Measurements from ENCODE around the gene ZC3H13.

The ZC3H13 gene

GRCh38 chr13:46053162-46054012 lies 841 bp upstream of the ZC3H13 start:
- Histone ChIP-seq H3F3A (ENCODE audit: insufficient read depth) (peaks cover 9% of the 10 kb centered on the region), H3K9me3 (ENCODE audit: insufficient read depth, low read length) (no peaks in the 10 kb centered on the region), H3K9me2 (replicated peaks; ENCODE audit: insufficient read depth, low read length) (no peaks in the 10 kb centered on the region), H3K27ac (ENCODE audit: low read depth, low read length) (no peak overlapping the region), H3K4me3 (ENCODE audit: insufficient read depth, low read length, poor library complexity, severe bottlenecking) (peak overlapping the region; percentile 80), H3K4me2 (ENCODE audit: low read depth, low read length, poor library complexity, severe bottlenecking) (peak overlapping the region; percentile 96), H2AFZ (ENCODE audit: low read depth, low read length, severe bottlenecking) (peak overlapping the region; percentile 82), H4K20me1 (ENCODE audit: low read depth, low read length) (peaks cover 11% of the 10 kb centered on the region; the same call in 1 of the 2 replicates), H3K79me2 (ENCODE audit: insufficient read depth, low read length) (peaks cover 50% of the 10 kb centered on the region), H3K9ac (ENCODE audit: low read length) (peak overlapping the region; percentile 81), H3K36me3 (ENCODE audit: low read length) (no peaks in the 10 kb centered on the region), H3K27me3 (ENCODE audit: low read length) (no peaks in the 10 kb centered on the region)
- TF ChIP-seq CTCF (IDR thresholded peaks at IDR 0.05; ENCODE audit: insufficient read depth, low read length, poor library complexity, severe bottlenecking) (no peak), EZH2phosphoT487 (conservative IDR thresholded peaks at IDR 0.05; ENCODE audit: low read length) (no peak)

GRCh38 chr13:46051968-46052318 lies 603 bp downstream of the ZC3H13 start:
- H3K9me2 ChIP-seq (replicated peaks; ENCODE audit: insufficient read depth, low read length): no peaks in the 10 kb centered on the region
- H3K9ac ChIP-seq (ENCODE audit: low read length): peak overlapping the region; percentile 81
- H3K4me2 ChIP-seq (ENCODE audit: low read depth, low read length, poor library complexity, severe bottlenecking): peak overlapping the region; percentile 96
- H3K36me3 ChIP-seq (ENCODE audit: low read length): no peaks in the 10 kb centered on the region
- TF ChIP-seq EZH2phosphoT487 (conservative IDR thresholded peaks at IDR 0.05; ENCODE audit: low read length) (no peak), CTCF (IDR thresholded peaks at IDR 0.05; ENCODE audit: insufficient read depth, low read length, poor library complexity, severe bottlenecking) (no peak)
- peak overlapping the region; percentile 86 for H3K27ac ChIP-seq (ENCODE audit: low read depth, low read length)
- peak overlapping the region; percentile 82 for H2AFZ ChIP-seq (ENCODE audit: low read depth, low read length, severe bottlenecking)
- no peaks in the 10 kb centered on the region for H3K9me3 ChIP-seq (ENCODE audit: insufficient read depth, low read length)
- no peaks in the 10 kb centered on the region for H3K27me3 ChIP-seq (ENCODE audit: low read length)
- H3F3A ChIP-seq (ENCODE audit: insufficient read depth): peaks cover 9% of the 10 kb centered on the region
- peaks cover 11% of the 10 kb centered on the region; the same call in 1 of the 2 replicates for H4K20me1 ChIP-seq (ENCODE audit: low read depth, low read length)
- H3K4me3 ChIP-seq (ENCODE audit: insufficient read depth, low read length, poor library complexity, severe bottlenecking): peak overlapping the region; percentile 80
- peaks cover 65% of the 10 kb centered on the region for H3K79me2 ChIP-seq (ENCODE audit: insufficient read depth, low read length)

- Histone ChIP-seq H3K27ac (ENCODE audit: low read depth, low read length) (no peak overlapping the region), H4K20me1 (ENCODE audit: low read depth, low read length) (peaks cover 11% of the 10 kb centered on the region; the same call in 1 of the 2 replicates), H3K9me3 (ENCODE audit: insufficient read depth, low read length) (no peaks in the 10 kb centered on the region), H3K9me2 (replicated peaks; ENCODE audit: insufficient read depth, low read length) (no peaks in the 10 kb centered on the region), H3K36me3 (ENCODE audit: low read length) (no peaks in the 10 kb centered on the region), H3K9ac (ENCODE audit: low read length) (peak overlapping the region; percentile 81), H3K4me2 (ENCODE audit: low read depth, low read length, poor library complexity, severe bottlenecking) (peak overlapping the region; percentile 96), H2AFZ (ENCODE audit: low read depth, low read length, severe bottlenecking) (no peak overlapping the region), H3F3A (ENCODE audit: insufficient read depth) (peaks cover 9% of the 10 kb centered on the region), H3K4me3 (ENCODE audit: insufficient read depth, low read length, poor library complexity, severe bottlenecking) (peak overlapping the region; percentile 80), H3K27me3 (ENCODE audit: low read length) (no peaks in the 10 kb centered on the region), H3K79me2 (ENCODE audit: insufficient read depth, low read length) (peaks cover 72% of the 10 kb centered on the region)
- TF ChIP-seq CTCF (IDR thresholded peaks at IDR 0.05; ENCODE audit: insufficient read depth, low read length, poor library complexity, severe bottlenecking): no peak
- TF ChIP-seq EZH2phosphoT487 (conservative IDR thresholded peaks at IDR 0.05; ENCODE audit: low read length): no peak
Measured at GRCh38 chr13:46050771-46051170, 1.8 kb downstream of the ZC3H13 start.

Data from SU-DHL-6 (cell line).